T-cell (primary cell): ENCODE measurements around the gene PAN3. TPM values are rescaled to one million over a fixed set of nuclear protein-coding genes. Genes with fewer than 3 reads are reported as not detected.

Experiments used
- ATAC-seq, 4 experiments: fragments of 200-7000 bp in 3 of 4; fragments of 150-1000 bp in 1 of 4; cut with Tn5 transposase; replicated peaks in 1 of 4; 1 replicate in 3 of 4; 2 replicates in 1 of 4; pipeline ENCODE4 v1.10.0; 2021; ENCODE audit warnings: moderate library complexity in 3 of 4, mild to moderate bottlenecking in 2 of 4, moderate number of reproducible peaks in 1 of 4
- CTCF ChIA-PET, 2 donors: fragments of 300-600 bp; sonication (Branson Sonifier 250); formaldehyde crosslinking; loops; one replicate each; lab custom pipeline; 2022; ENCODE audit warnings: antibody characterized with exemption in 2 of 2; lab: Charles Lee
- POLR2A ChIA-PET, 2 donors: fragments of 300-600 bp; sonication (Branson Sonifier 250); formaldehyde crosslinking; loops; one replicate each; lab custom pipeline; 2022; ENCODE audit warnings: antibody characterized with exemption in 2 of 2; lab: Charles Lee
- DNase-seq, 35 experiments: peaks; one replicate each; pipeline versions ENCODE4 v3.0.0 to v3.0.0-alpha.2; 2013 to 2023
- H3K27ac ChIP-seq: one replicate; pipeline ENCODE4 v1.5.1; 2013; ENCODE audit warnings: low read length
- H3K27me3 ChIP-seq, 2 experiments: replicated peaks in 1 of 2; 1 replicate in 1 of 2; 2 replicates in 1 of 2; pipeline versions ENCODE4 v1.6.1 to v1.7.0; 2013; ENCODE audit warnings: low read length in 1 of 2, mixed read lengths in 1 of 2; ENCODE audit not compliant: control insufficient read depth in 2 of 2, insufficient read depth in 2 of 2; ENCODE audit errors: extremely low read depth in 1 of 2
- H3K36me3 ChIP-seq, 2 donors: 1 replicate in 1 of 2; 2 replicates in 1 of 2; pipeline versions ENCODE4 v1.6.1 to v1.7.0; 2013; ENCODE audit warnings: low read length in 1 of 2; ENCODE audit not compliant: control insufficient read depth in 2 of 2, insufficient read depth in 1 of 2; ENCODE audit errors: extremely low read depth in 1 of 2
- H3K4me1 ChIP-seq, 2 experiments: 1 replicate in 1 of 2; 2 replicates in 1 of 2; pipeline versions ENCODE4 v1.6.1 to v1.7.0; 2013; ENCODE audit warnings: low read length in 2 of 2, mixed read lengths in 1 of 2; ENCODE audit not compliant: insufficient read depth in 2 of 2, control insufficient read depth in 1 of 2; ENCODE audit errors: extremely low read depth in 1 of 2
- H3K4me3 ChIP-seq, 2 donors: 1 replicate in 1 of 2; 2 replicates in 1 of 2; pipeline versions ENCODE4 v1.5.1 to v1.7.0; 2013; ENCODE audit warnings: mild to moderate bottlenecking in 2 of 2, low read length in 1 of 2, moderate library complexity in 1 of 2; ENCODE audit not compliant: control insufficient read depth in 1 of 2; ENCODE audit errors: extremely low read depth in 1 of 2
- H3K9me3 ChIP-seq: 2 replicates; pipeline ENCODE4 v1.7.0; 2013
- H3K27ac Mint-ChIP-seq, 2 donors: one replicate each; pipeline ENCODE4 v1.8.0; 2020 to 2021; ENCODE audit warnings: mild to moderate bottlenecking in 2 of 2, mixed read lengths in 2 of 2
- H3K27me3 Mint-ChIP-seq, 2 donors: one replicate each; pipeline ENCODE4 v1.8.0; 2021 to 2022; ENCODE audit warnings: mixed read lengths in 2 of 2
- H3K36me3 Mint-ChIP-seq: one replicate; pipeline ENCODE4 v1.8.0; 2021; ENCODE audit warnings: mixed read lengths
- H3K4me1 Mint-ChIP-seq, 3 donors: one replicate each; pipeline ENCODE4 v1.8.0; 2020 to 2022; ENCODE audit warnings: mixed read lengths in 3 of 3, mild to moderate bottlenecking in 1 of 3
- H3K4me3 Mint-ChIP-seq, 3 donors: one replicate each; pipeline ENCODE4 v1.8.0; 2020 to 2022; ENCODE audit warnings: mild to moderate bottlenecking in 3 of 3, mixed read lengths in 3 of 3, moderate library complexity in 3 of 3
- H3K9me3 Mint-ChIP-seq, 3 donors: one replicate each; pipeline ENCODE4 v1.8.0; 2020 to 2022; ENCODE audit warnings: mixed read lengths in 3 of 3
- WGBS: methylation state at CpG from one replicate; pipeline ENCODE4 v1.1.5; 2013; ENCODE audit warnings: missing lambda C conversion rate; ENCODE audit not compliant: insufficient coverage; 5-methylcytosine and 5-hydroxymethylcytosine counted together
- total RNA-seq, 35 experiments: library from RNA in 6 of 35; stranded (reverse) in 6 of 35; fragments of 120-200 nt in 1 of 35; gene quantifications; one replicate each; pipeline versions ENCODE4 v1.2.1 to v1.2.4 and lab custom pipeline; 2013 to 2026

Gene PAN3
- total RNA-seq, 5 donors from 2014 or later (not counting 1 experiment from before 2014, with no cell fraction given): 62.9 to 79.6 (median 69.3) TPM

DNA sequence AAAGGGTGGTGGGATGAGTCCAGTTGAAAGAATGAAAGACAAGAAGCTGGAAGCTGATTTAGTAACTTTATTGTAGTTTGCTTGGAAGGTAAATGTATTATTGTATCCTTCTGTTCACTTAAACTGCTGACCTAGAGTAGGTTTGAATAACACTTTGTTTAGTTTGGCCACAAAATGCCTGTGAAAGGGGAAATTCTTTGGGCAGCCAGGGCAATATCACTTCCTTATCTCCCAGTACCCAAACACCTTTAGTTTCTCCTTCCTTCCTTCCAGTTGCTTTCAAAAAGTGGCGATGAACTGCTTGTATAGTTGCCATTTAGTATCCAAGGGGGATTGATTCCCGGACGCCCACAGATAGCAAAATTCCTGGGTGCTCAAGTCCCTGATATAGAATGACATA is 120.1 kb downstream of the PAN3 start:
- Mint-ChIP-seq H3K27me3 (no peaks in the 10 kb centered on the region), H3K4me3 (no peak overlapping the region), H3K36me3 (peaks cover 54% of the 10 kb centered on the region), H3K4me1 (peaks cover 13 to 19% (median 16%) of the 10 kb centered on the region in 3 donors), H3K9me3 (no peaks in the 10 kb centered on the region), H3K27ac (no peak overlapping the region)
- Histone ChIP-seq H3K4me3 (no peak overlapping the region), H3K27me3 (no peaks in the 10 kb centered on the region), H3K4me1 (no peaks in the 10 kb centered on the region), H3K27ac (no peak overlapping the region), H3K36me3 (peaks cover 9 to 53% of the 10 kb centered on the region in 2 donors), H3K9me3 (no peaks in the 10 kb centered on the region)
- ChIA-PET POLR2A (no interaction called here), CTCF (no interaction called here)
- ATAC-seq (no peak), DNase-seq (no peak)
- no CpG with 5 or more reads among the region's 3 CpGs for WGBS

- POLR2A ChIA-PET: interaction anchor here in 1 of 2 donors (0.7 kb wide), 1 partner anchor 117 kb away, joined by 3 read pairs; no protein-coding TSS in a partner anchor
- DNase-seq (no peak), ATAC-seq (no peak)
- Histone ChIP-seq H3K4me1 (no peaks in the 10 kb centered on the region), H3K9me3 (no peaks in the 10 kb centered on the region), H3K4me3 (no peak overlapping the region), H3K36me3 (peaks cover 8 to 49% of the 10 kb centered on the region in 2 donors), H3K27me3 (no peaks in the 10 kb centered on the region), H3K27ac (no peak overlapping the region)
- Mint-ChIP-seq H3K9me3 (no peaks in the 10 kb centered on the region), H3K27me3 (no peaks in the 10 kb centered on the region), H3K36me3 (peaks cover 53% of the 10 kb centered on the region), H3K4me3 (no peak overlapping the region), H3K27ac (no peak overlapping the region), H3K4me1 (peaks cover 7 to 11% (median 8%) of the 10 kb centered on the region in 3 donors)
- CTCF ChIA-PET: interaction anchor here (0.6 kb wide), 2 partner anchors 28 to 539 kb away, joined by 3 to 5 read pairs; no protein-coding TSS in a partner anchor
- no CpG with 5 or more reads among the region's 4 CpGs for WGBS
Observed at GRCh38 chr13:28267497-28267896, 129.2 kb downstream of the PAN3 start.

GRCh38 chr13:28268800-28269223 is 130.5 kb downstream of the PAN3 start:
- POLR2A ChIA-PET: no interaction called here

DNA sequence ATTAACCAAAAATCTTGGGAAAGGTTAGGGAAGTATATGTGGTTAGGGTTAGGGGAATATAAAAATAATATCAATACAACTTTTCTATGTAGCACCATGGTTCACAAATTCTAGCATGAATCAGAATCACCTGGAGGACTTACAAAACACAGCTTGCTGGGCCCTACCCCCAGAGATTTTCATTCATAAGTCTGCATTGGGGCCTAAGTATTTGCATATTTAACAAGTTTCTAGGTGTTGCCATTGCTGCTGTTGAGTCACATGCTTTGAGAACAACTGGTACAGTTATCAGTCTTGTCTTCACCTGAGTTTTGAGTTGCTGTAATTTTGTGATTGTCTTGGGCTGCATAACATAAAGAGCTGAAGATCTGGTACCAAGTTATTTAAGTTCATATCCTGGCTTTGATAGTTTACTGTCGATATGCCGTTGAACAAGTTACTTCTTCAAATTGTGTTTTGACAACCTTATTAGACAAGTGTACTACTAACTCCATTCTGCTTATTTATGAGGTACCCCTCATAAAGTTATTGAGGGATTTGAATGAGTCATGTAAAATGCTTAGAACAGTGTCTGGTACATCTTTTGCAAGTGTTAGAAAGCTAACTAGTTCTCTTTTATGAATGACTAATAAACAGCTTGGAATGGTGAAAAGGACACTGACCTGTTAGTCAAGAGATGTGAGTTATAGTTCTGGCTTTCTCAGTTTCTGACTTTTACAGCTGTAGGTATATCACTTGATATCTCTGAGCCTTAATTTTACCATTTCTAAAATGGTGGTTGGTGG is 132.9 kb downstream of the PAN3 start:
- WGBS: no CpG with 5 or more reads among the region's 2 CpGs
- Histone ChIP-seq H3K9me3 (no peaks in the 10 kb centered on the region), H3K27ac (no peak overlapping the region), H3K4me1 (no peaks in the 10 kb centered on the region), H3K36me3 (peaks cover 8 to 55% of the 10 kb centered on the region in 2 donors), H3K4me3 (no peak overlapping the region), H3K27me3 (no peaks in the 10 kb centered on the region)
- no peak for ATAC-seq
- Mint-ChIP-seq H3K27me3 (no peaks in the 10 kb centered on the region), H3K9me3 (no peaks in the 10 kb centered on the region), H3K36me3 (peaks cover 65% of the 10 kb centered on the region), H3K27ac (no peak overlapping the region), H3K4me3 (no peak overlapping the region), H3K4me1 (peaks cover 0 to 11% (median 8%) of the 10 kb centered on the region in 3 donors)
- ChIA-PET POLR2A (interaction anchor here in 1 of 2 donors (0.6 kb wide), 1 partner anchor 41 kb away, joined by 5 read pairs; no protein-coding TSS in a partner anchor), CTCF (interaction anchor here (0.5 to 0.7 kb wide), 2 partner anchors 22 to 528 kb away, joined by 3 read pairs; no protein-coding TSS in a partner anchor)
- no peak for DNase-seq

More at GRCh38 chr13:28268800-28269223, 130.5 kb downstream of the PAN3 start:
- H3K9me3 ChIP-seq: no peaks in the 10 kb centered on the region
- Mint-ChIP-seq H3K27ac (peak overlapping the region; percentile 20 to 39), H3K27me3 (no peaks in the 10 kb centered on the region), H3K36me3 (peaks cover 50% of the 10 kb centered on the region), H3K4me3 (no peak overlapping the region), H3K9me3 (no peaks in the 10 kb centered on the region), H3K4me1 (peaks cover 0 to 11% (median 8%) of the 10 kb centered on the region in 3 donors)
- no peak overlapping the region for H3K27ac ChIP-seq
- DNase-seq: peak in 1 of 35 experiments; percentile 30
- CTCF ChIA-PET: no interaction called here
- peak in 1 of 4 experiments; percentile 34 for ATAC-seq
- H3K27me3 ChIP-seq: no peaks in the 10 kb centered on the region
- no peak overlapping the region for H3K4me3 ChIP-seq
- H3K36me3 ChIP-seq: peaks cover 8 to 40% of the 10 kb centered on the region in 2 donors
- no peaks in the 10 kb centered on the region for H3K4me1 ChIP-seq

- H3K27me3 ChIP-seq: no peaks in the 10 kb centered on the region
- H3K9me3 ChIP-seq: no peaks in the 10 kb centered on the region
- Mint-ChIP-seq H3K4me1 (peaks cover 0 to 4% (median 0%) of the 10 kb centered on the region in 3 donors), H3K4me3 (no peak overlapping the region), H3K27me3 (no peaks in the 10 kb centered on the region), H3K9me3 (no peaks in the 10 kb centered on the region), H3K36me3 (peaks cover 57% of the 10 kb centered on the region), H3K27ac (no peak overlapping the region)
- H3K27ac ChIP-seq: no peak overlapping the region
- no peaks in the 10 kb centered on the region for H3K4me1 ChIP-seq
- peaks cover 0 to 58% of the 10 kb centered on the region in 2 donors for H3K36me3 ChIP-seq
- no CpG with 5 or more reads among the region's 3 CpGs for WGBS
- DNase-seq (no peak), ATAC-seq (no peak)
- POLR2A ChIA-PET: no interaction called here
- CTCF ChIA-PET: no interaction called here
- H3K4me3 ChIP-seq: no peak overlapping the region
Observed at GRCh38 chr13:28273919-28274318, 135.6 kb downstream of the PAN3 start.

DNA sequence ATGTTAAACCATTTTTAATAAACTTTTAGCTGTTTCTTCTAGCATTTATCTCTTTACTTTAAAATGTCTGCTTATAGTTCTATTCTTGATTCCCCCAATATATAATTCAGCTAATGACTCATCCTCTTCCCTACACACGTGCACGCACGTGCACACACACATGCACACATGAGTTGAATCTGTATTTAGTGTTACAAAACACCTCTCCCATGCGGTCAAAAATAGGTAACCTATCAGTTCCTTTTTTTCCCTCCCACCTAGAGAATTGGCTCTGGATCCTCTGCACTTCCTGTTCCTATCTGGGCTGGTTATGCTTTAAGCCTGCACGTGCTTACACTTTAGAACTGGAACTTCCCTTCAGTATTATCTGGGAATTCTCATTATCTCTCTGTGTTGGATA is 144.1 kb downstream of the PAN3 start:
- Histone ChIP-seq H3K4me3 (no peak overlapping the region), H3K4me1 (no peaks in the 10 kb centered on the region), H3K9me3 (no peaks in the 10 kb centered on the region), H3K27ac (no peak overlapping the region), H3K27me3 (no peaks in the 10 kb centered on the region), H3K36me3 (peaks cover 0 to 55% of the 10 kb centered on the region in 2 donors)
- Mint-ChIP-seq H3K9me3 (no peaks in the 10 kb centered on the region), H3K27ac (no peak overlapping the region), H3K36me3 (peaks cover 67% of the 10 kb centered on the region), H3K4me1 (no peaks in the 10 kb centered on the region), H3K27me3 (no peaks in the 10 kb centered on the region), H3K4me3 (no peak overlapping the region)
- WGBS: no CpG with 5 or more reads among the region's 5 CpGs
- DNase-seq: no peak
- POLR2A ChIA-PET: interaction anchor here in 1 of 2 donors (0.7 kb wide), 1 partner anchor 368 kb away, joined by 6 read pairs; no protein-coding TSS in a partner anchor
- CTCF ChIA-PET: interaction anchor here in 1 of 2 donors (0.7 kb wide), 1 partner anchor 1305 kb away, joined by 3 read pairs; no protein-coding TSS in a partner anchor
- no peak for ATAC-seq
